GM18508 (cell line): ENCODE results near the gene DGKD.

Source experiments
- ATAC-seq: cut with Tn5 transposase; IDR thresholded peaks from one replicate; pipeline ENCODE4 v1.9.1; 2021; ENCODE audit warnings: moderate number of reproducible peaks; ENCODE audit not compliant: insufficient read depth, unreplicated experiment

DGKD gene

GRCh38 chr2:233441161-233442027 is 87.1 kb downstream of the DGKD start:
- no peak for ATAC-seq

GRCh38 chr2:233442028-233442310 is 87.7 kb downstream of the DGKD start:
- ATAC-seq = no peak

GRCh38 chr2:233443511-233444183 is 89.4 kb downstream of the DGKD start:
- ATAC-seq = no peak

GRCh38 chr2:233444501-233444900 is 90.2 kb downstream of the DGKD start:
- no peak for ATAC-seq

GRCh38 chr2:233445152-233445830 is 91.0 kb downstream of the DGKD start:
- ATAC-seq = no peak

- ATAC-seq = no peak
Measured at GRCh38 chr2:233446121-233446520, 91.8 kb downstream of the DGKD start.

GRCh38 chr2:233446606-233447305 is 92.5 kb downstream of the DGKD start:
- ATAC-seq = no peak

GRCh38 chr2:233447506-233448219 is 93.4 kb downstream of the DGKD start:
- ATAC-seq = no peak

GRCh38 chr2:233448220-233448559 is 93.9 kb downstream of the DGKD start:
- ATAC-seq = no peak

- no peak for ATAC-seq
Measured at GRCh38 chr2:233448575-233448974, 94.3 kb downstream of the DGKD start.

GRCh38 chr2:233449081-233449901 is 95.0 kb downstream of the DGKD start:
- ATAC-seq = no peak

GRCh38 chr2:233449921-233450863 is 95.9 kb downstream of the DGKD start:
- ATAC-seq = no peak

GRCh38 chr2:233450864-233451575 is 96.7 kb downstream of the DGKD start:
- ATAC-seq = no peak

GRCh38 chr2:233451950-233452349 is 97.7 kb downstream of the DGKD start:
- no peak for ATAC-seq

- no peak for ATAC-seq
Measured at GRCh38 chr2:233453111-233453915, 99.0 kb downstream of the DGKD start.

GRCh38 chr2:233453916-233454315 is 99.6 kb downstream of the DGKD start:
- no peak for ATAC-seq

GRCh38 chr2:233455006-233455405 is 100.7 kb downstream of the DGKD start:
- ATAC-seq = no peak
